Measurements from ENCODE around the gene DDX39A.
"Not testable (repeated sequence)": the region's sequence is repeated elsewhere in the genome, so short reads cannot be mapped to it uniquely, and the experiment has no call there.

DDX39A gene

DNA sequence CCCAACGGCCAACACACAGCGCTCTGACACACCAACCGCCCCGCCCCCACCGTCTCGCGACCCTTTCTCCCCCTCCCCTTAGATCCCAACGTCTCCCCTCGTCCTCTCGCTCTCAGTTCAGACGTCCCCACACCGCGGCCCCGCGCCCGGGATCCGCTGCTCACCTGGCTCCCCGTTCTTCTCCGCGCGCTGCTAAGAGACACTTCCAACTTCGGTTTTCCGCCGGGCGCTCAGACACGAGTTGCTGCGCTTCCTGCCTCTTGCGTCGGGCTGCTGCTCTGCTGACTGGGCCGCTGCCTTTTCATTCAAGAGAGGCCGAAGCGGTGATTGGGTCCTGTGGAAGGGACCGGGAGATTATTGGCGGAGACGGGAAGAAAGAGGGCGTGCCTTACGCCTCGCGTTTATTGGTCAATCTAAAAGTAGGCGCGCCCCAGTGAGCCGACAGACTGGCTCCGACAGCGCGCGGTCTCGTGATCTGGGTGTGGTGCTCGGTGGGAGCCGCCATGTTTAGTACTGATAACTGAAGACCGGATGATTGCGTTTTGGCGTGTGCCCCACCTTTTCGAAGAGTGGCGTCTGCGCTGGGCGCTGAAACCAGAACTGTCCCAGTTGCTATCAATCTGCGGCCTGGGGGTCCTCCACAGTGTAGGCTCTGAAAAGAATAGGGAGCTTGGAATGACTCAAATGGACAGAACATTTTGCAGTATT is at the start of gene DDX39A:
TSS of gene DDX39A (minus strand) at position 236 of the 708 bp plus-strand sequence. CDS start 6,121 bp downstream, outside the sequence.
- peak; percentile 94 for DNase-seq

DNA sequence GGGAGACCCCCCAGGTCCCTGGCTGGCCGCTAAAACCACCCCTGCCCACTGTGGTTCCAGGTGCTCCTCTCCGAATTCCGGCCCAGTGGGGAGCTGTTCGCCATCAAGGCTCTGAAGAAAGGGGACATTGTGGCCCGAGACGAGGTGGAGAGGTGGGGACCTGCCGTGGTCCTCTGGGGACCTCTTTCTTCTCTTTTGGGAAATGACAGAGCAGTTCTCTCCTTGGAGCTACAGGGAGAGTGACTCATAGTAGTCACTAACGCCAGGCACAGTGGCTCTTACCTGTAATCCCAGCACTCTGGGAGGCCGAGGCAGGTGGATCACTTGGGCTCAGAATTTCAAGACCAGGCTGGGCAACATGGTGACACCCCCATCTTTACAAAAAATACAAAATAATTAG is 48.7 kb upstream of the DDX39A start:
- DNase-seq, result no peak

GRCh38 chr19:14467391-14467790 is 48.2 kb upstream of the DDX39A start:
- no peak for DNase-seq

GRCh38 chr19:14463747-14464146 is 44.6 kb upstream of the DDX39A start:
- DNase-seq, result no peak

DNA sequence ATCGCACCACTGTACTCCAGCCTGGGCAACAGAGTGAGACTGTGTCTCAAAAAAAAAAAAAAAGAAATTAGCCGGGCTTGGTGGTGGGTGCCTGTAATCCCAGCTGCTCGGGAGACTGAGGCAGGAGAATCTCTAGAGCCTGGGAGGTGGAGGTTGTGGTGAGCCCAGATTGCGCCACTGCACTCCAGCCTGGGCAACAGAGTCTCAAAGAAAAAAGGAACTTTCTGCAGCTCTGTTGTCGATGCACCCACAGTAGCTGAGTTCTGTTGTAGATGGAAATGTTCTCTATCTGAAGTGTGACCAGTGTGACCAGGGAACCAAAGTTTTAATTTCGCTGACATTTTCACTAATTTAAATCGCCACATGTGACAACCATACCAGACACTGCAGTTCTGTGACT is 43.3 kb upstream of the DDX39A start:
- not testable (repeated sequence) for DNase-seq

DNA sequence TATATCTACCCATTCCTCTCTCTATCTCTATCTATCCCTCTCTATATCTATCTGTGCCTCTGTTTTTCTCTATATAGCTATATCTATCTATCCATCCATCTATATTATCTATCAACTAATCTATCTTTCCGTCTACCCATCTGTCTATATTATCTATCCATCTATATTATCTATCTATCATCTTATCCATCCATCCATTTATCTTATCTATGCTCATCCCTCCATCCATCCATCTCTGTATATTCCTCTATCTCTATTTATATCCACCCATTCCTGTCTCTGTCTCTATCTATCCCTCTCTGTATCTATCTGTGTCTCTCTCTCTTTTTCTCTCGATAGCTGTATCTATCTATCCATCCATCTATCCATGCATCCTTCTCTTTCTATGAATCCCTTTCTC is 41.8 kb upstream of the DDX39A start:
- DNase-seq, result no peak

- DNase-seq, result peak; percentile 62
Measured at GRCh38 chr19:14459703-14460102, 40.6 kb upstream of the DDX39A start.

DNA sequence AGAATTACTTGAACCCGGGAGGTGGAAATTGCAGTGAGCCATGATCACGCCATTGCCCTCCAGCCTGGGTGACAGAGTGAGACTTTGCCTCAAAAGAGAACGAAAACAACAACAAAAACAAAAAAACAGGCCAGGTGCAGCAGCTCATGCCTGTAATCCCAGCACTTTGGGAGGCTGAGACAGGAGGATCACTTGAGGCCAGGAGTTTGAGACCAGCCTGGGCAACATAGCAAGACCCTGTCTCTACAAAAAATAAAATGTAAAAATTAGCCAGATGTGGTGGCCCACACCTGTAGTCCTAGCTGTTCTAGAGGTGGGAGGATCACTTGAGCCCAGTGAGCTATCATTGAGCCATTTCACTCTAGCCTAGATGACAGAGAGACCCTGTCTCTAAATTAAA is 33.2 kb upstream of the DDX39A start:
- DNase-seq, result not testable (repeated sequence)

DNA sequence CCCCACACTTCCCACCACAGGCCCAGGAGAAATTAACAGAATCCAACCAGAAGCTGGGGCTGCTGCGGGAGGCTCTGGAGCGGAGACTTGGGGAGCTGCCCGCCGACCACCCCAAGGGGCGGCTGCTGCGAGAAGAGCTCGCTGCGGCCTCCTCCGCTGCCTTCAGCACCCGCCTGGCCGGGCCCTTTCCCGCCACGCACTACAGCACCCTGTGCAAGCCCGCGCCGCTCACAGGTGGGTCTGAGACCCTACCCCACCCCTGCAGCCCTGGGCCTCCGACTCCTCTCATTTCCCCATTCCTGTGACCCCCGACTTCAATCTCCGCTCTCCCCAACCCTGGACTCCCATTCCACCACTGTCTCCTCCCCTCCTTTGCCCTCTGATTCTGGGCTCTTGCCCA is 31.7 kb upstream of the DDX39A start:
- no peak for DNase-seq

- peak; percentile 83 for DNase-seq
Measured at GRCh38 chr19:14450168-14450874, 31.2 kb upstream of the DDX39A start.

DNA sequence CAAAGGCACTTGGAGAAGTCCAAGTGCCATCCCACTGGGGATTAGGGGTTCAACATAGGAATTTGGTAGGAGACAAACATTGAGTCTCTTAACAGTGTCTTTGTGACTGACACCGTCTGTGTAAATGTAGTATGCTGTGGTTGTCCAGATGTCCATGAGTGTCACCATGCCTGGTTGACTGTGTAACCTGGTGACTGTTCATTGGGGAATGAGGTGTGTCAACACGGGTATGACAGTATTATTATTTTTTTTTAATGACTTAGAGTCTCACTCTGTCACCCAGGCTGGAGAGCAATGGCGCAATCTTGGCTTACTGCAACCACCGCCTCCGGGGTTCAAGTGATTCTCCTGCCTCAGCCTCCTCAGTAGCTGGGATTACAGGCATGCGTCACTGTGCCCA is 30.2 kb upstream of the DDX39A start:
- DNase-seq, result no peak

- DNase-seq, result no peak
Measured at GRCh38 chr19:14446336-14447036, 27.3 kb upstream of the DDX39A start.

GRCh38 chr19:14443632-14444216 is 24.6 kb upstream of the DDX39A start:
- no peak for DNase-seq

DNA sequence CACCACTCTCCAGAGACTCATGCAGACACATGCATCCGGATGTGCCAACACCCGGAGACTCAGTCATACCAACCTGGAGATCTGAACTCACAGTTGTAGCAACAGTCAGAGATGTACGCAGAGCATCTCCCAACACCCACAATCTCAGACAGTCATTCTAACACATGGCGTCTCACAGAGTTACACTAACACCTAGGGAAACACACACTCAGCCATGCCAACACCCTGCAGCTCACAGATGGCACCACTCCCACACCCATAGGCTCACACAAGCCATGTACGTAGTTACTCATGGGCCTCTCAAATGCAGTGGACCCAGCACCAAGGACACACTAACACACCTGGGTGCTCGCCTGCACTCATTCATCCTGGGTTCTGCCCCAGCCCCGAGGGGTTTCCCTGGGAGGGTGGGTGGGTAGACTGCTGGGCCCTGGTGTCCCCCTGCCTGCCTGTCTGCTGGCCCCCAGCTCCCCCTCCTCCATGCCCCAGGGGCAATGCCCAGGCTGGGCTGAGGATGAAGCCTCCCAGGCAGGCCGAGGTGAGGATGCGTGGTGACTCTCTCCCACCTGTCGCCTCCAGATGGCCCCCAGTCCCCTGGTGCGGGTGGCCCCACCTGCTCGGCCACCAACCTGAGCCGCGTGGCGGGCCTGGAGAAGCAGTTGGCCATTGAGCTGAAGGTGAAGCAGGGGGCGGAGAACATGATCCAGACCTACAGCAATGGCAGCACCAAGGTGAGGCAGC is 23.9 kb upstream of the DDX39A start:
- no peak for DNase-seq

DNA sequence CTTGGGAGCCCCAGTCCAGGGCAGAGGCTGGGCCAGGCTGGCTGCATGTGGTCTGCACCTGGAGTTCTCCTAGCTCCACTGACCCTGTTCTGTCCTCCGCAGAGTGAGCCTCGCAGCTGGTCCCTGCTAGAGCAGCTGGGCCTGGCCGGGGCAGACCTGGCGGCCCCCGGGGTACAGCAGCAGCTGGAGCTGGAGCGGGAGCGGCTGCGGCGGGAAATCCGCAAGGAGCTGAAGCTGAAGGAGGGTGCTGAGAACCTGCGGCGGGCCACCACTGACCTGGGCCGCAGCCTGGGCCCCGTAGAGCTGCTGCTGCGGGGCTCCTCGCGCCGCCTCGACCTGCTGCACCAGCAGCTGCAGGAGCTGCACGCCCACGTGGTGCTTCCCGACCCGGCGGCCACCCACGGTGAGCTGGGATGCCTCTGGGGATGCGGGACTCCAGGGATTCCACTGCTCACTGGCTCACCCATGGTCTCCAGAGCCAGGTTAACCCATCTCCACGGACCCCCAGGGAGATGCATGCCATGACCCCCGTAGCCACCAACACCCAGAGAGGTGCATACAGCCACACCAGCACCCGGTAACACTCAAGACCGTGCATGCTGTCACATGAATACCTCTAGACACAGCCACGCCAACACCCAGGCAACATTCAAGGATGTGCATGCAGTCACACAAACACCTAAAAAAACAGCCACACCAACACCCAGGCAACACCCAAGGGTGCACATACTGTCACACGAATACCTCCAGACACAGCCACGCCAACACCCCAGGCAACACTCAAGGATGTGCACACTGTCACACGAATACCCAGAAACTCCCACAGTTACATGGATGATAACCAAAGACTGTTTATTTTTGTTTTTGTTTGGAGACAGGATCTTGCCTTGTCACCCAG is 22.1 kb upstream of the DDX39A start:
- DNase-seq, result no peak

GRCh38 chr19:14440049-14440448 is 20.9 kb upstream of the DDX39A start:
- peak; percentile 88 for DNase-seq

DNA sequence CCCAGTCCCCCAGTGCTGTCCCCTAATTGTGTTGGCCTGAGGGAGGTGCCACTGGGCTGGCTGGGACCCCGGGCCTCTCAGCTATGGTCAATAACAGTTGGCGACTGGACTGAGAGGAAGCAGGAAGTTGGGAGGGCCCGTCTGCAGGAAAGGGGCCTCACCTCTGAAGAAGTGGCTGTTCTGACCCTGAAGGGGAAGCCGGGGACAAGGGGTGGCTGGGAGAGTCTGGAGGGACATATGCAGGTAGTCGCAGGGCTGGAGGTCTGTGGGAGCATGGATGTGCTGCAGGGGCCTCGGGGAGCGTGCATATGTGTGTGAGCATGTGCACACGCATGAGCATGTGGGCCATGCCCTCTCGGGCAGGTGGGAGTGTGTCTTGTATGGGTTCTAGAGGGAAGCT is 19.9 kb upstream of the DDX39A start:
- DNase-seq, result no peak

DNA sequence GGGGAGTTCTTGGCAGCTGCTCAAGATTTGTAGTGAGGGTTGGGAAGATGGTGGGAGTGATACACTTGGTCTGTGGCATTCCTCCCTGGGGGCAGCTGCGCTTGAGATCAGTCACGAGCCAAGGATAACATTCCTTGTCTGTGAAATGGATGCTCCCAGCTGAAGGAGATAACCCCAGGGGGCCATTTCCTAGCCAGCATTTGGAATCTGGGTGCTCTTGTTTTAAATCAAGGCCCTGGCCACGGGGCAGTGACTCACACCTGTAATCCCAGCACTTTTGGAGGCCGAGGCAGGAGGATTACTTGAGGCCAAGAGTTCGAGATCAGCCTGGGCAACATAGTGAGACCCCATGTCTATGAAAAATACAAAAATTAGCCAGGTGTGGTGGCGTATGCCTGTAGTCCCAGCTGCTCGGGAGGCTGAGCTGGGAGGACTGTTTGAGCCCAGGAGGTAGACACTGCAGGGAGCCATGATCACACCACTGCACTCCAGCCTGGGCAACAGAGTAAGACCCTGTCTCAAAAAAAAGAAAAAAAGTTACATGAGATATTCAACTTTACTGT is 18.5 kb upstream of the DDX39A start:
- no peak for DNase-seq

- DNase-seq, result no peak
Measured at GRCh38 chr19:14435320-14436050, 16.3 kb upstream of the DDX39A start.

- DNase-seq, result peak; percentile 70
Measured at GRCh38 chr19:14434543-14435319, 15.6 kb upstream of the DDX39A start.

All from activated CD8-positive, alpha-beta memory T cell treated with anti-CD3 and anti-CD28 coated beads for 24 hours (primary cell).